Calu3 (cell line): ENCODE results near the gene BTK. TPM values are rescaled to one million over a fixed set of nuclear protein-coding genes. Genes with fewer than 3 reads are reported as not detected.
A peak's percentile ranks its signal among the peaks of the same experiment; 100 is the strongest.

Experiments used
- BruUV-seq: library from RNA; stranded (reverse); fragments of 400-500 nt; replicated peaks from 2 replicates; lab custom pipeline; 2021; lab: Mats Ljungman, UMichigan
- CTCF ChIA-PET: fragments of 300-600 bp; sonication (Branson Sonifier 250); formaldehyde crosslinking; loops from one replicate; lab custom pipeline; 2022; ENCODE audit warnings: antibody characterized with exemption; lab: Charles Lee
- DNase-seq: peaks from one replicate; pipeline ENCODE4 v3.0.0; 2022
- H3K27ac Mint-ChIP-seq: one replicate; pipeline ENCODE4 v1.8.0; 2022; ENCODE audit warnings: mixed read lengths; ENCODE audit not compliant: unreplicated experiment
- H3K27me3 Mint-ChIP-seq: one replicate; pipeline ENCODE4 v1.8.0; 2022; ENCODE audit warnings: mixed read lengths; ENCODE audit not compliant: unreplicated experiment
- H3K36me3 Mint-ChIP-seq: one replicate; pipeline ENCODE4 v1.8.0; 2022; ENCODE audit warnings: mild to moderate bottlenecking, moderate library complexity, mixed read lengths; ENCODE audit not compliant: insufficient read depth, unreplicated experiment
- H3K4me1 Mint-ChIP-seq: one replicate; pipeline ENCODE4 v1.8.0; 2022; ENCODE audit warnings: mild to moderate bottlenecking, low read depth, mixed read lengths; ENCODE audit not compliant: unreplicated experiment
- H3K4me3 Mint-ChIP-seq: one replicate; pipeline ENCODE4 v1.8.0; 2022; ENCODE audit warnings: mild to moderate bottlenecking, low read depth, moderate library complexity, mixed read lengths; ENCODE audit not compliant: unreplicated experiment
- H3K9me3 Mint-ChIP-seq: one replicate; pipeline ENCODE4 v1.8.0; 2022; ENCODE audit warnings: low read depth, mixed read lengths; ENCODE audit not compliant: unreplicated experiment
- intact Hi-C: fragments of 100-400 bp; cut with micrococcal nuclease; formaldehyde crosslinking; loops from one replicate; pipeline ENCODE4 v1.10.0; 2022; ENCODE audit not compliant: unreplicated experiment
- total RNA-seq: library from RNA; stranded (reverse); gene quantifications from 2 replicates; pipeline ENCODE4 v1.2.3, GENCODE V29; 2022
- TF ChIP-seq, protein P1 (sequence below): fragments of 200-600 bp; IDR thresholded peaks from one replicate; pipeline ENCODE4 v1.8.0; 2022; ENCODE audit warnings: antibody characterized with exemption; ENCODE audit not compliant: unreplicated experiment

Gene BTK
- total RNA-seq, 1 experiment from 2014 or later, result not detected

DNA sequence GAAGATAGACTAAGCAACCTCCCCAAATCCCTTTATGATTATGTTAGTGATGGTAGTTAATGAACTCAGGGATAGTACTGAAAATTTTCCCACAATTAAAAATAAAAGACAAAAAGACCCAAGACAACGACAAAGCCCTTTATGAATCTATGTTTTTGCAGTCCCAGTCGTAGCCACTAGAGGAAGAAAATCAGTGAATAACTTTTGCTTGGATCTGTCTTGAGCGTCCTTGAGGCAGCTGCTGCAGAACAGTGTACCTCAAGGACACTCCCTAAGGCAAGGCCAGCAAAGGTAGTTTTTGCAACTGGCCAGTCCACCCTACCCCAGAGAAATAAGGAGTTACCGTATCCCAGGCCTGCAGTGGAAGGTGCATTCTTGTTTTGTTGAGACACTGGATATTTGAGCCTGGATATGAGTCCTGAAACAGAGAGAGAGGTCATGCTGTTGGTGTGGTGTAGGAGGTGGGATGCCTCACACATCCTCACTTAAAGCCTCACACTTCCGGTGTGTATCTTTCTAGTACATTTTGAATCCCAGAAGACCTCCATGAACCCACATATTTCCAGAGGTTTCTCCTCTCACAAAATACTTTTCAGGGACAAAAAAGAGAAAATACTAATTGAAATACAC, 28.7 kb downstream of the BTK start:
- Mint-ChIP-seq H3K4me1 (no peaks in the 10 kb centered on the region), H3K9me3 (no peaks in the 10 kb centered on the region), H3K36me3 (no peaks in the 10 kb centered on the region), H3K27ac (no peak overlapping the region), H3K4me3 (no peak overlapping the region), H3K27me3 (no peaks in the 10 kb centered on the region)
- TF ChIP-seq, protein P1, sequence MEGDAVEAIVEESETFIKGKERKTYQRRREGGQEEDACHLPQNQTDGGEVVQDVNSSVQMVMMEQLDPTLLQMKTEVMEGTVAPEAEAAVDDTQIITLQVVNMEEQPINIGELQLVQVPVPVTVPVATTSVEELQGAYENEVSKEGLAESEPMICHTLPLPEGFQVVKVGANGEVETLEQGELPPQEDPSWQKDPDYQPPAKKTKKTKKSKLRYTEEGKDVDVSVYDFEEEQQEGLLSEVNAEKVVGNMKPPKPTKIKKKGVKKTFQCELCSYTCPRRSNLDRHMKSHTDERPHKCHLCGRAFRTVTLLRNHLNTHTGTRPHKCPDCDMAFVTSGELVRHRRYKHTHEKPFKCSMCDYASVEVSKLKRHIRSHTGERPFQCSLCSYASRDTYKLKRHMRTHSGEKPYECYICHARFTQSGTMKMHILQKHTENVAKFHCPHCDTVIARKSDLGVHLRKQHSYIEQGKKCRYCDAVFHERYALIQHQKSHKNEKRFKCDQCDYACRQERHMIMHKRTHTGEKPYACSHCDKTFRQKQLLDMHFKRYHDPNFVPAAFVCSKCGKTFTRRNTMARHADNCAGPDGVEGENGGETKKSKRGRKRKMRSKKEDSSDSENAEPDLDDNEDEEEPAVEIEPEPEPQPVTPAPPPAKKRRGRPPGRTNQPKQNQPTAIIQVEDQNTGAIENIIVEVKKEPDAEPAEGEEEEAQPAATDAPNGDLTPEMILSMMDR, result no peak
- intact Hi-C loops, result no loop called here
- no peak for DNase-seq
- CTCF ChIA-PET, result interaction anchor here (0.7 kb wide), 1 partner anchor 33 kb away, joined by 3 read pairs; the partner anchor contains the start of gene RPL36A
- no TSS peak for BruUV-seq

DNA sequence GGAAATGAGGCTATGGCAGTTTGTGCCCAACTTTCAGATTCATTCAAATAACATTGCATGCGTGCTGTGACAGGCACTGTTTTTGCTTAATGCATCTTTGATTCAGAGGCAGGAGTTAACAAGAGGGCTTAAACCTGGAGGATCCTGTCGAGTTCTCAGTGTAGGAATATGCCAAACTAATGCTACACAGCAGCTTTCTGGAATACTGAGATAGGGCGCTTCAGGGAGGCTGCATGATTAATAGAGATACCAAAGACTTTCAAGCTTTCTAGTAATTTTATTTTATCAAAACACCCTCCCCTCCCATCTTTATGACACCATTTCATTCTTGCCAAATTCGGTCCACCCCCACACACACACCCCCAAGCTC, 36.8 kb downstream of the BTK start:
- CTCF ChIA-PET, result interaction anchor here (2.0 kb wide), 1 partner anchor 41 kb away, joined by 5 read pairs; no protein-coding TSS in a partner anchor
- TF ChIP-seq, protein P1, result no peak

DNA sequence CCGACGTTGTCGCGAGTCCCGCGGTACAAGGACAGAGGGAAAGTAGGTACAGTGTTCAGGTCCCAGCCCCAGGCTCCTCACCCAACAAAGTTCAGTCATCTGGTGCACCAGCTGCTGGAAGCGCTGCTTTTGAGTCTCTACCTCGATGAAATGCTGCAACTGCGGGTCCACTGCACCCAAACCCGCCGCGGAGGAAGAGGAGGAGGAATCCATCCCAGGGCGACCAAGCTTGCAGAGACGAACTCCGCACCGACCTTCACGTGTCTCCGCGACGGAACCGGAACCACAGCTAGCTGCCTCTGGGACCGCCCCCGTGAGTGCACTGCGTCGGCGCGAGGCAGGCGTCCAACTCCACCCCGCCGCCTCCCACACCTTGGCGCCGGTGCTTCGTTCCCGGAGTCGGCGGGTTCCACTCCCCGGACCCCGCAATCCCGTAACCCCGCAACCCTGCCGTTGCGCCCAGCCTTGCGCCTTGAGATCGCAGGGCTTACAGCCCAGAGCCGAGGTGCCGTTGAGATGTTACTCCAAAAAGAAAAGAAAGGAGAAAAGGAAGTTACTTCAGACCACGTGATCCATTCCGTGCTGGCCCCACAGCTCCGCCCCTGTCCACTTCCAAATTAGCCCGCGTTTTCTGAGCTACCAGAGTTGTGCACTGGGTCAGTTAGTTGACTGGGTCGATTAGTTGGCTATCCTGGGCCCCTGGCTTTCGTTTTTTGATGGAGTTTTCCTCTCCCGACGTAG, 37.4 kb downstream of the BTK start, which contains the start of gene TIMM8A:
Gene TIMM8A (minus strand): TSS at position 291 of the 741 bp plus-strand sequence. CDS start 78 bp downstream, at position 213.
- H3K36me3 Mint-ChIP-seq, result peaks cover 32% of the 10 kb centered on the region
- BruUV-seq, result TSS peak; percentile 93
- peaks cover 10% of the 10 kb centered on the region for H3K4me1 Mint-ChIP-seq
- no peaks in the 10 kb centered on the region for H3K27me3 Mint-ChIP-seq
- TF ChIP-seq, protein P1, result no peak
- no peaks in the 10 kb centered on the region for H3K9me3 Mint-ChIP-seq
- CTCF ChIA-PET, result interaction anchor here (2.0 kb wide), 1 partner anchor 42 kb away, joined by 5 read pairs; no protein-coding TSS in a partner anchor
- peak within 1 kb of the TSS; percentile 79 for H3K27ac Mint-ChIP-seq
- DNase-seq, result peak; percentile 81
- intact Hi-C loops, result no loop called here
- peak within 1 kb of the TSS; percentile 87 for H3K4me3 Mint-ChIP-seq

More for the DNA sequence above, 36.8 kb downstream of the BTK start:
- H3K27ac Mint-ChIP-seq, result peak overlapping the region; percentile 79
- DNase-seq, result no peak
- H3K4me3 Mint-ChIP-seq, result peak overlapping the region; percentile 87
- no peaks in the 10 kb centered on the region for H3K27me3 Mint-ChIP-seq
- no TSS peak for BruUV-seq
- H3K4me1 Mint-ChIP-seq, result peaks cover 10% of the 10 kb centered on the region
- intact Hi-C loops, result no loop called here
- peaks cover 26% of the 10 kb centered on the region for H3K36me3 Mint-ChIP-seq
- H3K9me3 Mint-ChIP-seq, result no peaks in the 10 kb centered on the region

DNA sequence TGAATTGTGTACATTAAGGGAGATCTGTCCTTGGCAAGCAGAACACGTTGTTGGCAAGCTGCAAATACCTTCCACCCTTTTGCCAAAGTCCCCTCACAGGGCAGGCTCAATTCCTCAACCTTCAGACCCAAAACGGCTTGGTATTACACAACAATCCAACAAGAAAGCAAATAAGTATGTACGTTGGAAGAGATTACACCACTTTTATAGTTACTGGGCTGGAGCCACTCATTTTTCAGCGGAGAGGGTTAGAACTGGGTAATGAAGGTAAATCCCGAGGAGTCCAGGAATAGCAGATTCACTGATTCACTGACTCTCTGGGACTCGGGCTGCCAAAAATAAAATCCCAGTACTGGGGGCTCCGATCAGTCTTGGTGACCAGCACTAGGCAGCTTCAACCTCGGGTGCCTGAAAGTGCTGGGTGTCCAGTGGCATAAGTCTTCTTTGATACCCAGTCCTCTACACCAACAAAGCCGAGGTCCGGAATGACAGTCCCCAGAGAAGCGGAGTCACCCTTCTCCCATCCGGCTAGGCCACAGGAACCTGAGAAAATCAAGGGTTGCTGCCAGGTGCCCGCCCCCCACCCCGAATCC, 38.0 kb downstream of the BTK start:
- TF ChIP-seq, protein P1, result no peak
- no peaks in the 10 kb centered on the region for H3K9me3 Mint-ChIP-seq
- H3K27ac Mint-ChIP-seq, result peak overlapping the region; percentile 79
- peaks cover 38% of the 10 kb centered on the region for H3K36me3 Mint-ChIP-seq
- peaks cover 10% of the 10 kb centered on the region for H3K4me1 Mint-ChIP-seq
- no peaks in the 10 kb centered on the region for H3K27me3 Mint-ChIP-seq
- TSS peak; percentile 63 for BruUV-seq
- DNase-seq, result no peak
- H3K4me3 Mint-ChIP-seq, result peak overlapping the region; percentile 87
- intact Hi-C loops, result no loop called here
- CTCF ChIA-PET, result interaction anchor here (2.0 kb wide), 1 partner anchor 43 kb away, joined by 5 read pairs; no protein-coding TSS in a partner anchor
